K562 (cell line): ENCODE data around the gene SYMPK. TPM values are rescaled to one million over a fixed set of nuclear protein-coding genes. Genes with fewer than 3 reads are reported as not detected.

ENCODE experiments used
- ARID3B ChIP-seq: fragments of 250-450 bp; sonication (Bioruptor Pico); IDR thresholded peaks from 2 replicates; pipeline ENCODE4 v1.4.0; 2020; ENCODE audit warnings: borderline replicate concordance
- CREM ChIP-seq: IDR thresholded peaks from 2 replicates; pipeline ENCODE4 v1.6.1; 2014; ENCODE audit warnings: antibody characterized with exemption, low read depth
- CTBP1 ChIP-seq: fragments of 450-650 bp; IDR thresholded peaks from 2 replicates; pipeline ENCODE4 v1.6.1; 2016; ENCODE audit warnings: borderline replicate concordance
- DDX20 ChIP-seq: fragments of 450-650 bp; IDR thresholded peaks from 2 replicates; pipeline ENCODE4 v1.6.1; 2016; ENCODE audit warnings: missing genetic modification characterization, low read depth, mild to moderate bottlenecking, missing compliant biosample characterization, moderate library complexity
- EGR1 ChIP-seq: fragments of 450-650 bp; conservative IDR thresholded peaks from 2 replicates; pipeline ENCODE4 v1.6.1; 2017; ENCODE audit warnings: mild to moderate bottlenecking
- EP300 ChIP-seq: IDR thresholded peaks from 2 replicates; pipeline ENCODE4 v1.6.1; 2012; ENCODE audit warnings: low read length, improper control_type of control experiment
- FIP1L1 ChIP-seq: fragments of 200-400 bp; formaldehyde crosslinking; IDR thresholded peaks from 2 replicates; pipeline ENCODE4 v1.6.1; 2018; ENCODE audit warnings: mild to moderate bottlenecking, low read depth, low read length; ENCODE audit not compliant: poor library complexity, severe bottlenecking
- HBP1 ChIP-seq: fragments of 450-650 bp; formaldehyde crosslinking; IDR thresholded peaks from 2 replicates; pipeline ENCODE4 v1.4.0; 2022; ENCODE audit warnings: missing genetic modification characterization
- HCFC1 ChIP-seq: IDR thresholded peaks from 2 replicates; pipeline ENCODE4 v1.6.1; 2012; ENCODE audit warnings: low read depth, low read length, improper control_type of control experiment
- NFIX ChIP-seq: fragments of 250-450 bp; sonication (Bioruptor Pico); IDR thresholded peaks from 2 replicates; pipeline ENCODE4 v1.4.0; 2020; ENCODE audit warnings: low read depth, mild to moderate bottlenecking, moderate library complexity
- PPARD ChIP-seq: fragments of 250-450 bp; sonication (Bioruptor Pico); IDR thresholded peaks from 2 replicates; pipeline ENCODE4 v1.8.0; 2022; ENCODE audit warnings: inconsistent platforms, mild to moderate bottlenecking, moderate library complexity
- SLC30A9 ChIP-seq: fragments of 250-450 bp; sonication (Bioruptor Pico); IDR thresholded peaks from 2 replicates; pipeline ENCODE4 v1.8.0; 2022; ENCODE audit warnings: mild to moderate bottlenecking, moderate library complexity
- SMAD2 ChIP-seq: fragments of 150-350 bp; IDR thresholded peaks from 2 replicates; pipeline ENCODE4 v1.6.1; 2014; ENCODE audit warnings: low read depth, mild to moderate bottlenecking, low read length
- SNRNP70 ChIP-seq: fragments of 200-400 bp; formaldehyde crosslinking; optimal IDR thresholded peaks from 2 replicates; pipeline ENCODE3; 2017; ENCODE audit warnings: low read depth, low read length
- TEAD4 ChIP-seq, 2 experiments: sonication (generic) in 1 of 2; formaldehyde crosslinking in 1 of 2; IDR thresholded peaks; 2 replicates each; pipeline versions ENCODE4 v1.6.1 to v1.8.0; 2012 to 2022; ENCODE audit warnings: borderline replicate concordance in 1 of 2, inconsistent platforms in 1 of 2, low read length in 1 of 2, mild to moderate bottlenecking in 1 of 2, missing genetic modification reagents in 1 of 2
- ZBTB26 ChIP-seq: fragments of 450-650 bp; formaldehyde crosslinking; IDR thresholded peaks from 2 replicates; pipeline ENCODE4 v1.4.0; 2022; ENCODE audit warnings: missing genetic modification characterization
- ZBTB8A ChIP-seq: fragments of 450-650 bp; IDR thresholded peaks from 2 replicates; pipeline ENCODE4 v1.6.1; 2018; ENCODE audit warnings: mild to moderate bottlenecking, moderate library complexity; ENCODE audit not compliant: partially characterized antibody
- ZFP91 ChIP-seq: sonication (generic); formaldehyde crosslinking; IDR thresholded peaks from 2 replicates; pipeline ENCODE4 v1.8.0; 2022; ENCODE audit warnings: mild to moderate bottlenecking, missing genetic modification reagents
- ZNF398 ChIP-seq: fragments of 250-450 bp; sonication (Bioruptor Pico); IDR thresholded peaks from 2 replicates; pipeline ENCODE4 v1.8.0; 2021; ENCODE audit warnings: moderate library complexity, mild to moderate bottlenecking, inconsistent platforms
- ZNF41 ChIP-seq: fragments of 250-450 bp; sonication (Bioruptor Pico); conservative IDR thresholded peaks from 2 replicates; pipeline ENCODE4 v1.4.0; 2020; ENCODE audit warnings: mild to moderate bottlenecking
- polyA plus RNA-seq, 8 experiments: library from polyadenylated mRNA; depleted of rRNA in 4 of 8; stranded (reverse) in 5 of 8; unstranded in 3 of 8; fragments of >200 nt; fragmentation: Nextera tagmentation in 2 of 8; fragmentation: Illumina TruSeq in 1 of 8; extraction: Ambion mirVana in 2 of 8; extraction: Trizol in 1 of 8; gene quantifications; 2 replicates each; pipeline versions ENCODE4 v1.2.1 to v1.2.3, GENCODE V29; 2011 to 2014; ENCODE audit warnings: inconsistent platforms in 1 of 8, missing spikeins in 1 of 8
- total RNA-seq, 7 experiments: library from RNA; depleted of rRNA in 6 of 7; stranded (reverse); fragments of >200 nt in 6 of 7; fragmentation: Illumina TruSeq in 2 of 7; extraction: Trizol in 2 of 7; gene quantifications; 2 replicates each; pipeline versions ENCODE4 v1.2.1 to v1.2.3, GENCODE V29; 2011 to 2021; ENCODE audit warnings: low replicate concordance in 1 of 7

The SYMPK gene
- total and polyA plus RNA-seq, 9 of the 15 experiments (the other 6 are each of a cell fraction or from before 2014, with no cell fraction given): 0.73 to 95.5 (median 58.4) TPM

GRCh38 chr19:45767881-45768654 lies 94.9 kb downstream of the SYMPK start (continued):
- no peak for TF ChIP-seq HCFC1
- no peak for TF ChIP-seq ZFP91 (CRISPR knock-in tag)
- no peak for TF ChIP-seq HBP1 (CRISPR knock-in tag)
- TF ChIP-seq EGR1: no peak
- TF ChIP-seq ZBTB8A: no peak
- no peak for TF ChIP-seq EP300
- no peak for TF ChIP-seq SLC30A9 (CRISPR knock-in tag)
- TF ChIP-seq ARID3B (CRISPR knock-in tag): no peak
- peak; percentile 72 for TF ChIP-seq FIP1L1
- no peak for TF ChIP-seq ZNF41
- TF ChIP-seq ZBTB26 (CRISPR knock-in tag): no peak
- no peak for TF ChIP-seq SNRNP70
- no peak for TF ChIP-seq SMAD2
- TF ChIP-seq PPARD: no peak
- no peak for TF ChIP-seq CREM
- TF ChIP-seq ZNF398: no peak
- TF ChIP-seq TEAD4 (IDR thresholded peaks at IDR 0.05; ENCODE audit: low read length): no peak
- TF ChIP-seq TEAD4 (CRISPR knock-in tag; IDR thresholded peaks at IDR 0.05; ENCODE audit: borderline replicate concordance): no peak
- no peak for TF ChIP-seq NFIX (CRISPR knock-in tag)
- peak; percentile 84; the same call in 1 of the 2 replicates for TF ChIP-seq CTBP1
- TF ChIP-seq DDX20 (tag): no peak
